ENCODE data around the gene CXXC5. TPM values are rescaled to one million over a fixed set of nuclear protein-coding genes. Genes with fewer than 3 reads are reported as not detected.

The CXXC5 gene
- total and polyA plus RNA-seq, 9 of the 15 experiments (the other 6 are each of a cell fraction or from before 2014, with no cell fraction given), result 1.9 to 123 (median 45.8) TPM

DNA sequence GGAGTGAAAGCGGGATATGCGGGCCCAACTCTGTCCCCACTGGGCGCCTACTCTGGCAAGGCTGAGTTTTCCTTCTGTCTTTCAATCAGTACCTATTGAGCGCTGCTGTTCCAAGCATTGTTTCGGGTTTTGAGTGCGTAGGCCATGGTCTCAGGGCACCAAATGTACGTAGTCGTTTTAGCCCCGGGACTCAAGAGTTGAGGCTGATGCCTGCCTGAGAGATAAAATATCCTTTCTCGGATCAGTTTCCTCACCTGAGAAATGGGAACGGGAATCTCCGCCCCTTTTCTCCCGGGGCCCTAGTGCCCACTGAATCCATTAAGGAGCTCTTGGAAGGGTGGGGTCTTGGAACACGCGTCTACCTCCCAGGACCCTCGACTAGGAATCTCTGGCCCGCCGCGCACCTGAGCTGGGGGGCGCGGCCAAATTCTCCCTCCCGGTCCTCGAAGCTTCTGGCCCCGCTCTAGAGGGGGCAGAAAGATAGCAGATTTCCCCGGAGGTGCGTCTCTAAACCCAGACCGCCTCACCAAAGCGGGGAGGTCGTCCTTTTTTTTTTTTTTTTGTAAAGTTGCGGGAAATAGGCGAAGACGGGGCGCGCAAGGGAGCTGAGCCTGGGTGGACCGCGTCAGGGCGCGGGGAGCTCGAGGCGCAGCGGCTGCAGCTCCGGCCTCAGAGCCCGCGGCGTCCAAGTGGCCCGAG is 494 bp upstream of the CXXC5 start (continued):
- TF ChIP-seq CTCFL (IDR thresholded peaks at IDR 0.05; ENCODE audit: borderline replicate concordance, insufficient read depth, low read depth, low read length, poor library complexity, severe bottlenecking) (no peak), ZNF217 (CRISPR knock-in tag; IDR thresholded peaks at IDR 0.05) (no peak), HNRNPK (IDR thresholded peaks at IDR 0.05; ENCODE audit: low read depth, low read length, poor library complexity, severe bottlenecking) (no peak), PML (IDR thresholded peaks at IDR 0.05; ENCODE audit: low read length) (no peak), FOXM1 (IDR thresholded peaks at IDR 0.05; ENCODE audit: low read depth) (0 out of 2 replicates have a peak, but pooled peaks have one; percentile 12), FOXM1 (CRISPR knock-in tag; IDR thresholded peaks at IDR 0.05; ENCODE audit: low read depth) (no peak), ZC3H11A (IDR thresholded peaks at IDR 0.05; ENCODE audit: low read depth, low read length) (no peak), MXD1 (CRISPR knock-in tag; IDR thresholded peaks at IDR 0.05; ENCODE audit: borderline replicate concordance, poor library complexity, severe bottlenecking) (no peak), MLLT1 (IDR thresholded peaks at IDR 0.05) (peak in 1 of 2 experiments; percentile 44; a peak in 1 of 4 replicates), PHF8 (IDR thresholded peaks at IDR 0.05; ENCODE audit: borderline replicate concordance, low read length) (peak; percentile 33; the same call in 1 of the 2 replicates), ZNF146 (CRISPR knock-in tag; IDR thresholded peaks at IDR 0.05; ENCODE audit: unreplicated experiment) (no peak), ZC3H8 (IDR thresholded peaks at IDR 0.05) (no peak), UBTF (IDR thresholded peaks at IDR 0.05; ENCODE audit: borderline replicate concordance in 1 of 2, low read depth in 2 of 2, low read length in 2 of 2) (peak in 1 of 2 experiments; percentile 86; a peak in 1 of 4 replicates), STAT5B (CRISPR knock-in tag; IDR thresholded peaks at IDR 0.05) (no peak), MYNN (IDR thresholded peaks at IDR 0.05) (no peak), MYNN (CRISPR knock-in tag; IDR thresholded peaks at IDR 0.05) (no peak), POU5F1 (IDR thresholded peaks at IDR 0.05; ENCODE audit: borderline replicate concordance, low read depth, low read length, partially characterized antibody) (no peak)
- TF ChIP-seq, protein P1, sequence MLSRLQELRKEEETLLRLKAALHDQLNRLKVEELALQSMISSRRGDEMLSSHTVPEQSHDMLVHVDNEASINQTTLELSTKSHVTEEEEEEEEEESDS (CRISPR knock-in tag; IDR thresholded peaks at IDR 0.05), result no peak
- TF ChIP-seq, protein P2, sequence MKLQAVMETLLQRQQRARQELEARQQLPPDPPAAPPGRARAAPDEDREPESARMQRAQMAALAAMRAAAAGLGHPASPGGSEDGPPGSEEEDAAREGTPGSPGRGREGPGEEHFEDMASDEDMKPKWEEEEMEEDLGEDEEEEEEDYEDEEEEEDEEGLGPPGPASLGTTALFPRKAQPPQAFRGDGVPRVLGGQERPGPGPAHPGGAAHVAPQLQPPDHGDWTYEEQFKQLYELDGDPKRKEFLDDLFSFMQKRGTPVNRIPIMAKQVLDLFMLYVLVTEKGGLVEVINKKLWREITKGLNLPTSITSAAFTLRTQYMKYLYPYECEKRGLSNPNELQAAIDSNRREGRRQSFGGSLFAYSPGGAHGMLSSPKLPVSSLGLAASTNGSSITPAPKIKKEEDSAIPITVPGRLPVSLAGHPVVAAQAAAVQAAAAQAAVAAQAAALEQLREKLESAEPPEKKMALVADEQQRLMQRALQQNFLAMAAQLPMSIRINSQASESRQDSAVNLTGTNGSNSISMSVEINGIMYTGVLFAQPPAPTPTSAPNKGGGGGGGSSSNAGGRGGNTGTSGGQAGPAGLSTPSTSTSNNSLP (IDR thresholded peaks at IDR 0.05; ENCODE audit: borderline replicate concordance, low read depth, low read length), result 0 out of 2 replicates have a peak, but pooled peaks have one; percentile 11

All from K562 (cell line).